Measurements from ENCODE around the gene CARD19. TPM values are rescaled to one million over a fixed set of nuclear protein-coding genes. Genes with fewer than 3 reads are reported as not detected.

Gene CARD19
- total and polyA plus RNA-seq, 2 of the 8 experiments (the other 6 are each of a cell fraction or from before 2014, with no cell fraction given): 21.2 to 112 TPM

GRCh38 chr9:93125331-93125894 is 29.4 kb downstream of the CARD19 start:
- Histone ChIP-seq H4K20me1 (replicated peaks in 1 of 2; ENCODE audit: control insufficient read depth in 1 of 2, insufficient read depth in 2 of 2, low read length in 2 of 2) (peaks cover 0 to 16% of the 10 kb centered on the region in 2 experiments), H2BK20ac (ENCODE audit: low read length) (no peak overlapping the region), H3K4me2 (ENCODE audit: insufficient read depth in 1 of 2, low read depth in 2 of 2, low read length in 2 of 2) (no peak overlapping the region), H3K4ac (replicated peaks; ENCODE audit: insufficient read length, low read depth, low read length) (no peak overlapping the region), H2BK5ac (ENCODE audit: low read depth, low read length) (no peak overlapping the region), H3K14ac (ENCODE audit: insufficient read length) (no peak overlapping the region), H3K23me2 (ENCODE audit: low read depth, low read length) (0 out of 2 replicates have a peak, but pooled peaks cover 1% of the 10 kb centered on the region), H3K9ac (replicated peaks in 1 of 4; ENCODE audit: extremely low read depth in 1 of 4, low read depth in 3 of 4, low read length in 3 of 4) (no peak overlapping the region), H3K36me3 (ENCODE audit: control insufficient read depth in 2 of 4, insufficient read depth in 4 of 4, low read length in 3 of 4) (peaks cover 0 to 4% (median 0%) of the 10 kb centered on the region in 4 experiments; a peak in 1 of 8 replicates), H2AK5ac (ENCODE audit: low read depth, low read length) (no peak overlapping the region), H4K8ac (ENCODE audit: extremely low read depth, insufficient read depth, low read length) (no peak overlapping the region; the same call in 1 of the 2 replicates), H3K79me2 (ENCODE audit: control insufficient read depth in 1 of 2, insufficient read depth in 2 of 2, low read length in 2 of 2) (peaks cover 0 to 2% of the 10 kb centered on the region in 2 experiments; a peak in 1 of 4 replicates), H3K79me1 (ENCODE audit: low read depth, low read length) (peaks cover 4% of the 10 kb centered on the region), H2BK15ac (ENCODE audit: low read length) (no peak overlapping the region), H4K5ac (ENCODE audit: insufficient read length, low read depth, low read length) (no peak overlapping the region), H3K4me3 (ENCODE audit: extremely low read depth in 1 of 4, insufficient read depth in 2 of 4, low read depth in 3 of 4, low read length in 4 of 4) (no peak overlapping the region), H3K18ac (ENCODE audit: extremely low read depth, low read length) (no peak overlapping the region), H2BK12ac (ENCODE audit: low read depth, low read length) (no peak overlapping the region), H3K27ac (ENCODE audit: low read depth, low read length) (no peak overlapping the region), H3K4me1 (replicated peaks in 1 of 4; ENCODE audit: control insufficient read depth in 3 of 4, insufficient read depth in 4 of 4, low read length in 3 of 4) (peaks cover 0 to 14% (median 9%) of the 10 kb centered on the region in 4 experiments; a peak in 6 of 7 replicates), H2BK120ac (replicated peaks; ENCODE audit: low read depth, low read length) (no peak overlapping the region), H2AFZ (ENCODE audit: low read length) (no peak overlapping the region), H4K91ac (replicated peaks; ENCODE audit: insufficient read length, low read length) (no peak overlapping the region), H3K23ac (ENCODE audit: insufficient read length) (no peak overlapping the region), H3K27me3 (replicated peaks in 1 of 4; ENCODE audit: control insufficient read depth in 3 of 4, extremely low read depth in 1 of 4, insufficient read depth in 3 of 4, low read length in 3 of 4) (no peaks in the 10 kb centered on the region; a peak in 1 of 7 replicates), H3K56ac (replicated peaks; ENCODE audit: insufficient read length, low read depth, low read length) (no peak overlapping the region), H3K9me3 (ENCODE audit: insufficient read depth in 2 of 2, low read depth in 1 of 2, low read length in 1 of 2) (no peaks in the 10 kb centered on the region)
- CTCF ChIA-PET (ENCODE audit: partially characterized antibody): interaction anchor here (0.6 to 1.6 kb wide), 6 partner anchors 12 to 40 kb away, joined by 3 to 9 read pairs (median 4); no protein-coding TSS in a partner anchor
- POLR2A ChIA-PET (ENCODE audit: partially characterized antibody): interaction anchor here (1.4 kb wide), 1 partner anchor 9 kb away, joined by 3 read pairs; the partner anchor contains the start of gene NINJ1
- 94% methylated on average over 10 of the region's 10 CpGs; no CpG with 5 or more reads in 1 of the 2 experiments for WGBS, 2 experiments (ENCODE audit: extremely low coverage in 1 of 2, insufficient coverage in 1 of 2, insufficient read length in 1 of 2, insufficient replicate concordance in 2 of 2, low coverage in 1 of 2, low lambda C conversion rate in 2 of 2, missing lambda C conversion rate in 1 of 2)
- FAIRE-seq (no peak), DNase-seq (ENCODE audit: low read depth in 1 of 2, low spot score in 2 of 2) (no peak)
- TF ChIP-seq JUN (IDR thresholded peaks at IDR 0.05; ENCODE audit: low read depth, low read length) (no peak), ZNF274 (IDR thresholded peaks at IDR 0.05; ENCODE audit: borderline replicate concordance, extremely low read depth, low read length) (no peak), RNF2 (IDR thresholded peaks at IDR 0.05; ENCODE audit: borderline replicate concordance, low read depth, low read length, missing control alignments, poor library complexity, severe bottlenecking) (no peak), KDM4A (IDR thresholded peaks at IDR 0.05; ENCODE audit: low read depth, low read length, severe bottlenecking) (no peak), SP1 (IDR thresholded peaks at IDR 0.05; ENCODE audit: low read depth, low read length) (no peak), CREB1 (IDR thresholded peaks at IDR 0.05) (no peak), EP300 (IDR thresholded peaks at IDR 0.05; ENCODE audit: borderline replicate concordance in 1 of 2, low read depth in 2 of 2, low read length in 2 of 2) (no peak), JUND (IDR thresholded peaks at IDR 0.05; ENCODE audit: low read length) (no peak), CBX5 (IDR thresholded peaks at IDR 0.05; ENCODE audit: low read depth, low read length) (no peak), NANOG (IDR thresholded peaks at IDR 0.05; ENCODE audit: insufficient read depth, low read depth, low read length, poor library complexity, severe bottlenecking) (no peak), SIX5 (IDR thresholded peaks at IDR 0.05; ENCODE audit: low read depth, low read length) (no peak)
- TF ChIP-seq, protein P1, sequence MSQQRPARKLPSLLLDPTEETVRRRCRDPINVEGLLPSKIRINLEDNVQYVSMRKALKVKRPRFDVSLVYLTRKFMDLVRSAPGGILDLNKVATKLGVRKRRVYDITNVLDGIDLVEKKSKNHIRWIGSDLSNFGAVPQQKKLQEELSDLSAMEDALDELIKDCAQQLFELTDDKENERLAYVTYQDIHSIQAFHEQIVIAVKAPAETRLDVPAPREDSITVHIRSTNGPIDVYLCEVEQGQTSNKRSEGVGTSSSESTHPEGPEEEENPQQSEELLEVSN (IDR thresholded peaks at IDR 0.05): no peak

Data from H1 (cell line).